A673 (cell line): Measurements from ENCODE around the gene ACOXL. TPM values are rescaled to one million over a fixed set of nuclear protein-coding genes. Genes with fewer than 3 reads are reported as not detected.

Experiments
- BruUV-seq: library from RNA; stranded (reverse); fragments of 400-500 nt; replicated peaks from 2 replicates; lab custom pipeline; 2021; lab: Mats Ljungman, UMichigan
- CTCF ChIA-PET: fragments of 300-600 bp; sonication (Branson Sonifier 250); formaldehyde crosslinking; loops from one replicate; lab custom pipeline; 2022; ENCODE audit warnings: antibody characterized with exemption; lab: Charles Lee
- POLR2A ChIA-PET: fragments of 300-600 bp; sonication (Branson Sonifier 250); formaldehyde crosslinking; loops from one replicate; lab custom pipeline; 2022; ENCODE audit warnings: antibody characterized with exemption; ENCODE audit not compliant: low non-redundant PET; lab: Charles Lee
- DNase-seq: peaks from one replicate; pipeline ENCODE4 v3.0.0-alpha.2; 2015; ENCODE audit warnings: low spot score
- H3K27ac ChIP-seq: fragments of 200-600 bp; sonication (generic); 2 replicates; pipeline ENCODE4 v1.5.1; 2016; ENCODE audit warnings: mixed run types, low read depth, mild to moderate bottlenecking, mixed read lengths, antibody characterized with exemption, low read length; ENCODE audit not compliant: poor library complexity, severe bottlenecking
- H3K27me3 ChIP-seq: fragments of 200-600 bp; sonication (generic); replicated peaks from 2 replicates; pipeline ENCODE4 v1.6.1; 2017; ENCODE audit warnings: mixed run types, low read depth, mild to moderate bottlenecking, mixed read lengths, antibody characterized with exemption, low read length; ENCODE audit not compliant: insufficient read depth, poor library complexity
- H3K36me3 ChIP-seq: fragments of 200-600 bp; sonication (generic); 2 replicates; pipeline ENCODE4 v1.6.1; 2016; ENCODE audit warnings: mixed run types, mild to moderate bottlenecking, mixed read lengths, antibody characterized with exemption, low read length; ENCODE audit not compliant: insufficient read depth, poor library complexity, severe bottlenecking
- H3K4me1 ChIP-seq: fragments of 200-600 bp; sonication (generic); 2 replicates; pipeline ENCODE4 v1.6.1; 2017; ENCODE audit warnings: mixed run types, mild to moderate bottlenecking, mixed read lengths, antibody characterized with exemption, low read length; ENCODE audit not compliant: insufficient read depth, poor library complexity, severe bottlenecking
- H3K4me3 ChIP-seq: fragments of 200-600 bp; sonication (generic); 2 replicates; pipeline ENCODE4 v1.5.1; 2016; ENCODE audit warnings: low read depth, mixed run types, mild to moderate bottlenecking, mixed read lengths, low read length; ENCODE audit not compliant: poor library complexity, severe bottlenecking
- H3K9me3 ChIP-seq: fragments of 200-600 bp; sonication (generic); 2 replicates; pipeline ENCODE4 v1.6.1; 2016; ENCODE audit warnings: mixed run types, low read depth, mild to moderate bottlenecking, mixed read lengths, antibody characterized with exemption, low read length; ENCODE audit not compliant: poor library complexity, severe bottlenecking
- CTCF ChIP-seq: fragments of 300-800, 200-600 bp; sonication (generic); conservative IDR thresholded peaks from 2 replicates; pipeline ENCODE4 v1.5.1; 2017; ENCODE audit warnings: low read depth, mild to moderate bottlenecking, antibody characterized with exemption, low read length, moderate library complexity, mixed read lengths
- EZH2 ChIP-seq: fragments of 200-600 bp; sonication (generic); IDR thresholded peaks from 2 replicates; pipeline ENCODE4 v1.6.1; 2017; ENCODE audit warnings: borderline replicate concordance, low read depth, mild to moderate bottlenecking, mixed read lengths, antibody characterized with exemption, low read length; ENCODE audit not compliant: poor library complexity, severe bottlenecking
- intact Hi-C: fragments of 100-400 bp; cut with micrococcal nuclease; formaldehyde crosslinking; loops from one replicate; pipeline ENCODE4 v1.10.0; 2022; ENCODE audit not compliant: unreplicated experiment
- total RNA-seq: library from RNA; stranded (reverse); gene quantifications from 2 replicates; pipeline ENCODE4 v1.2.3, GENCODE V29; 2021

Gene ACOXL
- total RNA-seq, 1 experiment from 2014 or later: not detected

GRCh38 chr2:110842048-110842447, 109.7 kb downstream of the ACOXL start:
- H3K4me3 ChIP-seq: no peak overlapping the region
- peaks cover 5% of the 10 kb centered on the region for H3K27me3 ChIP-seq
- ChIA-PET POLR2A (no interaction called here), CTCF (no interaction called here)
- H3K4me1 ChIP-seq: peaks cover 11% of the 10 kb centered on the region
- no peak overlapping the region for H3K27ac ChIP-seq
- DNase-seq: no peak
- H3K36me3 ChIP-seq: no peaks in the 10 kb centered on the region
- TF ChIP-seq EZH2 (no peak), CTCF (no peak)
- no TSS peak for BruUV-seq
- intact Hi-C loops: no loop called here
- H3K9me3 ChIP-seq: no peaks in the 10 kb centered on the region

GRCh38 chr2:110843496-110843895, 111.1 kb downstream of the ACOXL start:
- TF ChIP-seq CTCF: no peak
- no peak for TF ChIP-seq EZH2
- POLR2A ChIA-PET: no interaction called here
- H3K36me3 ChIP-seq: no peaks in the 10 kb centered on the region
- H3K4me3 ChIP-seq: no peak overlapping the region
- intact Hi-C loops: no loop called here
- peaks cover 10% of the 10 kb centered on the region for H3K4me1 ChIP-seq
- H3K27ac ChIP-seq: no peak overlapping the region
- peaks cover 5% of the 10 kb centered on the region for H3K27me3 ChIP-seq
- CTCF ChIA-PET: no interaction called here
- no peaks in the 10 kb centered on the region for H3K9me3 ChIP-seq
- no peak for DNase-seq
- no TSS peak for BruUV-seq

- Histone ChIP-seq H3K4me3 (no peak overlapping the region), H3K36me3 (no peaks in the 10 kb centered on the region), H3K4me1 (peaks cover 5% of the 10 kb centered on the region), H3K27ac (no peak overlapping the region), H3K9me3 (no peaks in the 10 kb centered on the region), H3K27me3 (peaks cover 5% of the 10 kb centered on the region)
- no TSS peak for BruUV-seq
- TF ChIP-seq CTCF: no peak
- TF ChIP-seq EZH2: no peak
- no peak for DNase-seq
- ChIA-PET POLR2A (no interaction called here), CTCF (no interaction called here)
- intact Hi-C loops: no loop called here
These were observed 111.7 kb downstream of the ACOXL start for GRCh38 chr2:110843959-110844510.
